Testis (tissue), 2 donors: ENCODE data around the gene INCENP.

Experiments
- POLR2A ChIP-seq: fragments of 450-650 bp; IDR thresholded peaks from one replicate; pipeline ENCODE4 v1.6.1; 2017; ENCODE audit warnings: antibody characterized with exemption, mild to moderate bottlenecking, moderate library complexity
- TF ChIP-seq, protein P1 (sequence below), 3 experiments: fragments of 450-650 bp in 2 of 3; fragments of 200-600 bp in 1 of 3; sonication (generic) in 1 of 3; IDR thresholded peaks; one replicate each; pipeline ENCODE4 v1.5.1; 2016 to 2019; ENCODE audit warnings: antibody characterized with exemption in 3 of 3, mild to moderate bottlenecking in 2 of 3, moderate library complexity in 1 of 3

DNA sequence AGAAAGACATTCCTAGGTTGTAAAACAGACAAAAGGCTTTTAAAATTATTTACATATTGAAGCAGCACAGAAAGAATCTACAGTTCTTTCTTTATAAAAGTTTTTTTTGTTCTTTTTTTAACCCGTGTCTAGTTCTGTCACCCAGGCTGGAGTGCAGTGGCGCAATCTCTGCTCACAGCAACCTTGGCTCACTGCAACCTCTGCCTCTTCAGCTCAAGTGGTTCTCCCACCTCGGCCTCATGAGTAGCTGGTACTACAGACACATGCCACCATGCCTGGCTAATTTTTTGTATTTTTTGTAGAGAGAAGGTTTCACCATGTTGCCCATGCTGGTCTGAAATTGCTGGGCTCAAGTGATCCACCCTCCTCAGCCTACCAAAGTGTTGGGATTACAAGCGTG lies 3.8 kb upstream of the INCENP start:
- TF ChIP-seq, protein P1, sequence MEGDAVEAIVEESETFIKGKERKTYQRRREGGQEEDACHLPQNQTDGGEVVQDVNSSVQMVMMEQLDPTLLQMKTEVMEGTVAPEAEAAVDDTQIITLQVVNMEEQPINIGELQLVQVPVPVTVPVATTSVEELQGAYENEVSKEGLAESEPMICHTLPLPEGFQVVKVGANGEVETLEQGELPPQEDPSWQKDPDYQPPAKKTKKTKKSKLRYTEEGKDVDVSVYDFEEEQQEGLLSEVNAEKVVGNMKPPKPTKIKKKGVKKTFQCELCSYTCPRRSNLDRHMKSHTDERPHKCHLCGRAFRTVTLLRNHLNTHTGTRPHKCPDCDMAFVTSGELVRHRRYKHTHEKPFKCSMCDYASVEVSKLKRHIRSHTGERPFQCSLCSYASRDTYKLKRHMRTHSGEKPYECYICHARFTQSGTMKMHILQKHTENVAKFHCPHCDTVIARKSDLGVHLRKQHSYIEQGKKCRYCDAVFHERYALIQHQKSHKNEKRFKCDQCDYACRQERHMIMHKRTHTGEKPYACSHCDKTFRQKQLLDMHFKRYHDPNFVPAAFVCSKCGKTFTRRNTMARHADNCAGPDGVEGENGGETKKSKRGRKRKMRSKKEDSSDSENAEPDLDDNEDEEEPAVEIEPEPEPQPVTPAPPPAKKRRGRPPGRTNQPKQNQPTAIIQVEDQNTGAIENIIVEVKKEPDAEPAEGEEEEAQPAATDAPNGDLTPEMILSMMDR (IDR thresholded peaks at IDR 0.05), result no peak
- TF ChIP-seq POLR2A, result no peak
